Measurements from ENCODE around the gene FGF4. TPM values are rescaled to one million over a fixed set of nuclear protein-coding genes. Genes with fewer than 3 reads are reported as not detected.

FGF4 gene
- total and polyA plus RNA-seq, 2 donors (not counting 3 experiments of a cell fraction or from before 2014, with no cell fraction given): not detected

- Histone ChIP-seq H3K9ac (replicated peaks; ENCODE audit: extremely low read depth, insufficient read depth, low read length) (no peak overlapping the region), H2AFZ (ENCODE audit: low read depth, low read length) (no peak overlapping the region), H3K4me2 (ENCODE audit: insufficient read depth, low read length) (no peak overlapping the region), H4K20me1 (replicated peaks; ENCODE audit: control insufficient read depth, extremely low read depth, insufficient read depth, low read length) (no peaks in the 10 kb centered on the region), H3K36me3 (ENCODE audit: control insufficient read depth in 2 of 2, extremely low read depth in 1 of 2, insufficient read depth in 2 of 2, low read length in 2 of 2) (no peaks in the 10 kb centered on the region), H3K4me3 (replicated peaks in 1 of 3; ENCODE audit: insufficient read depth in 1 of 3, low read depth in 1 of 3, low read length in 3 of 3) (no peak overlapping the region), H3K4me1 (ENCODE audit: control insufficient read depth, extremely low read depth, insufficient read depth, low read length) (no peaks in the 10 kb centered on the region), H3K27me3 (ENCODE audit: control insufficient read depth in 2 of 2, insufficient read depth in 2 of 2, low read length in 2 of 2) (no peaks in the 10 kb centered on the region), H3K9me1 (replicated peaks; ENCODE audit: control insufficient read depth, extremely low read depth, insufficient read depth, low read length) (no peaks in the 10 kb centered on the region), H3K27ac (ENCODE audit: insufficient read depth, low read depth, low read length) (no peak overlapping the region), H3K79me2 (ENCODE audit: control insufficient read depth, insufficient read depth, low read length) (no peaks in the 10 kb centered on the region), H3K9me3 (replicated peaks; ENCODE audit: control insufficient read depth, insufficient read depth, low read length) (no peaks in the 10 kb centered on the region)
- TF ChIP-seq POLR2A (IDR thresholded peaks at IDR 0.05; ENCODE audit: low read depth, low read length) (no peak), JUN (IDR thresholded peaks at IDR 0.05; ENCODE audit: borderline replicate concordance, insufficient read depth, insufficient read length, low read depth) (no peak), EZH2 (IDR thresholded peaks at IDR 0.05; ENCODE audit: borderline replicate concordance, low read depth, low read length, severe bottlenecking) (no peak), GATA2 (IDR thresholded peaks at IDR 0.05; ENCODE audit: insufficient read depth, insufficient read length, low read depth, low read length) (no peak), MYC (IDR thresholded peaks at IDR 0.05; ENCODE audit: low read depth, low read length) (no peak), FOS (IDR thresholded peaks at IDR 0.05; ENCODE audit: borderline replicate concordance, insufficient read depth, low read length) (no peak), CTCF (IDR thresholded peaks at IDR 0.05; ENCODE audit: extremely low read depth in 1 of 2, insufficient read depth in 1 of 2, low read depth in 1 of 2, low read length in 2 of 2) (no peak), POLR2AphosphoS5 (IDR thresholded peaks at IDR 0.05; ENCODE audit: insufficient read depth, low read depth, low read length) (no peak), MAX (IDR thresholded peaks at IDR 0.05; ENCODE audit: insufficient read depth, insufficient read length) (no peak)
- DNase-seq (ENCODE audit: low read depth, low spot score) (no peak), FAIRE-seq (no peak)
- no TSS peak for BruUV-seq (replicated peaks)
- ChIA-PET CTCF (no interaction called here), POLR2A (no interaction called here)
- dilution Hi-C loops (cut with MboI; ENCODE audit: extremely low pct_ligation_motif_present, low sequenced_read_pairs): no loop called here
- intact Hi-C loops (cut with micrococcal nuclease): no loop called here
Measured at GRCh38 chr11:69734367-69734766, 40.8 kb downstream of the FGF4 start.

Measured in endothelial cell of umbilical vein (primary cell).